K562 (cell line): ENCODE data around the gene CDK4.

Experiments
- CC2D1A ChIP-seq: fragments of 450-650 bp; IDR thresholded peaks from 2 replicates; pipeline ENCODE4 v1.6.1; 2017; ENCODE audit warnings: mild to moderate bottlenecking
- DNMT1 ChIP-seq: fragments of 450-650 bp; IDR thresholded peaks from 2 replicates; pipeline ENCODE4 v1.6.1; 2016; ENCODE audit warnings: antibody characterized with exemption, mild to moderate bottlenecking
- MTA3 ChIP-seq: fragments of 450-650 bp; formaldehyde crosslinking; IDR thresholded peaks from 2 replicates; pipeline ENCODE4 v1.6.1; 2017; ENCODE audit warnings: mild to moderate bottlenecking, borderline replicate concordance
- MTF1 ChIP-seq: fragments of 250-450 bp; sonication (Bioruptor Pico); IDR thresholded peaks from 2 replicates; pipeline ENCODE4 v1.9.0; 2021; ENCODE audit warnings: moderate library complexity, mild to moderate bottlenecking, inconsistent platforms, borderline replicate concordance
- MXD1 ChIP-seq: fragments of 250-450 bp; sonication (Bioruptor Pico); IDR thresholded peaks from 2 replicates; pipeline ENCODE4 v1.8.0; 2021; ENCODE audit warnings: borderline replicate concordance, mild to moderate bottlenecking, moderate library complexity; ENCODE audit not compliant: poor library complexity, severe bottlenecking
- PHF8 ChIP-seq: fragments of 200-600 bp; sonication (generic); IDR thresholded peaks from 2 replicates; pipeline ENCODE4 v1.6.1; 2012; ENCODE audit warnings: mixed run types, mild to moderate bottlenecking, inconsistent platforms, low read length, moderate library complexity, borderline replicate concordance
- SMARCE1 ChIP-seq: fragments of 450-650 bp; IDR thresholded peaks from 2 replicates; pipeline ENCODE4 v1.7.1; 2016; ENCODE audit warnings: mild to moderate bottlenecking
- ZKSCAN1 ChIP-seq: fragments of 150-350 bp; IDR thresholded peaks from 2 replicates; pipeline ENCODE4 v1.6.1; 2016; ENCODE audit warnings: low read depth, low read length
- ZNF165 ChIP-seq: fragments of 250-450 bp; sonication (Bioruptor Pico); IDR thresholded peaks from 2 replicates; pipeline ENCODE4 v1.4.0; 2020; ENCODE audit warnings: borderline replicate concordance

DNA sequence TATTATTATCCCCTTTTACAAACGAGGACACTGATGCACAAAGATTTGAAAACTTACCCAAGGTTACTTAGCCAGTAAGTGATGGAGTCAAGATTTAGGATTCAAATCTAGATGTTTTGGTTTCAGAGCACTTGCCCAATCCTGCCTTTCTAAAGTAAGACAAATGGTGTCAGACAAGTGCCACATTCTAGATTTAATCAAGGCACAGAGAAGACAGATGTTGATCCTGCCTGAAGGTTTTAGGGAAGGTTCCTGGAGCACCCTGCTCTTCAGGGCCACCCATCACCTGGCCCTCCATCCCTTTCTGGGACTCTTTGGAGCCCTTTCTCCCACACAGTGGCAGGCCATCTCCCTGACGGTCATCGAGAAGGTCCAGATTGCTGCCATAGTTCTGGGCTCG is 5.7 kb upstream of the CDK4 start:
- TF ChIP-seq ZKSCAN1 (no peak), CC2D1A (no peak), MXD1 (no peak), ZNF165 (CRISPR knock-in tag) (no peak), MTF1 (no peak), PHF8 (no peak), MTA3 (no peak), SMARCE1 (no peak), DNMT1 (no peak)
